Inflammatory macrophage (primary cell): Measurements from ENCODE around the gene DNAJC8.
A peak's percentile ranks its signal among the peaks of the same experiment; 100 is the strongest.

Source experiments
- DNase-seq, 2 donors: peaks; one replicate each; pipeline ENCODE4 v3.0.0-alpha.2; 2020 to 2022

The DNAJC8 gene

GRCh38 chr1:28170001-28170596 lies 62.7 kb downstream of the DNAJC8 start:
- no peak for DNase-seq

- DNase-seq = no peak
Measured at GRCh38 chr1:28163496-28164161, 69.2 kb downstream of the DNAJC8 start.

- DNase-seq = no peak
Measured at GRCh38 chr1:28162151-28162550, 70.7 kb downstream of the DNAJC8 start.

GRCh38 chr1:28161751-28162150 lies 71.1 kb downstream of the DNAJC8 start:
- peak; percentile 69 to 75 for DNase-seq

GRCh38 chr1:28160782-28161266 lies 72.0 kb downstream of the DNAJC8 start:
- DNase-seq = peak; percentile 21 to 28

- peak; percentile 52 to 72 for DNase-seq
Measured at GRCh38 chr1:28159680-28160079, 73.1 kb downstream of the DNAJC8 start.

GRCh38 chr1:28159243-28159642 lies 73.6 kb downstream of the DNAJC8 start:
- peak; percentile 56 to 59 for DNase-seq

- no peak for DNase-seq
Measured at GRCh38 chr1:28157894-28158293, 74.9 kb downstream of the DNAJC8 start.

- DNase-seq = peak; percentile 96
Measured at GRCh38 chr1:28156821-28157220, 76.0 kb downstream of the DNAJC8 start.

- no peak for DNase-seq
Measured at GRCh38 chr1:28155628-28156027, 77.2 kb downstream of the DNAJC8 start.

- peak; percentile 47 to 67 for DNase-seq
Measured at GRCh38 chr1:28154078-28154594, 78.7 kb downstream of the DNAJC8 start.
